Keratinocyte (primary cell): ENCODE data around the gene GADD45G. TPM values are rescaled to one million over a fixed set of nuclear protein-coding genes. Genes with fewer than 3 reads are reported as not detected.

Experiments used
- DNase-seq: peaks from one replicate; pipeline ENCODE4 v3.0.0-alpha.2; 2011; ENCODE audit warnings: low read depth, missing footprints, low spot score
- FAIRE-seq: peaks from 2 replicates; lab custom pipeline; 2011; peaks lifted over from hg19 to GRCh38; lab: Jason Lieb, UNC
- H2AFZ ChIP-seq: 2 replicates; pipeline ENCODE4 v1.6.0; 2012; ENCODE audit warnings: low read length, control low read depth, inconsistent platforms; ENCODE audit not compliant: control insufficient read depth
- H3K27ac ChIP-seq: 2 replicates; pipeline ENCODE4 v1.5.1; 2011; ENCODE audit warnings: low read length; ENCODE audit not compliant: control insufficient read depth, insufficient read depth
- H3K27me3 ChIP-seq: 3 replicates; pipeline ENCODE4 v1.6.0; 2011; ENCODE audit warnings: low read length; ENCODE audit not compliant: control insufficient read depth, insufficient read depth; ENCODE audit errors: extremely low read depth
- H3K36me3 ChIP-seq, 2 experiments: 2 replicates in 1 of 2; 3 replicates in 1 of 2; pipeline ENCODE4 v1.5.1; 2011; ENCODE audit warnings: low read length in 2 of 2, mild to moderate bottlenecking in 1 of 2; ENCODE audit not compliant: control insufficient read depth in 2 of 2, insufficient read depth in 2 of 2; ENCODE audit errors: extremely low read depth in 1 of 2
- H3K4me1 ChIP-seq: 3 replicates; pipeline ENCODE4 v1.5.1; 2011; ENCODE audit warnings: low read length; ENCODE audit not compliant: control insufficient read depth, insufficient read depth; ENCODE audit errors: extremely low read depth
- H3K4me2 ChIP-seq: 3 replicates; pipeline ENCODE4 v1.6.0; 2011; ENCODE audit warnings: low read depth, low read length; ENCODE audit not compliant: control insufficient read depth, insufficient read depth; ENCODE audit errors: extremely low read depth
- H3K4me3 ChIP-seq, 3 experiments: fragments of 200-600 bp in 1 of 3; sonication (generic) in 1 of 3; 2 replicates in 2 of 3; 3 replicates in 1 of 3; pipeline ENCODE4 v1.5.1; 2011 to 2016; ENCODE audit warnings: low read length in 3 of 3, mild to moderate bottlenecking in 3 of 3, control low read depth in 2 of 3, inconsistent platforms in 1 of 3, low read depth in 1 of 3, mixed read lengths in 1 of 3, mixed run types in 1 of 3, moderate library complexity in 1 of 3; ENCODE audit not compliant: control insufficient read depth in 2 of 3, insufficient read depth in 2 of 3; ENCODE audit errors: extremely low read depth in 1 of 3
- H3K79me2 ChIP-seq: 2 replicates; pipeline ENCODE4 v1.6.0; 2012; ENCODE audit warnings: low read length; ENCODE audit not compliant: control insufficient read depth, insufficient read depth
- H3K9ac ChIP-seq: 3 replicates; pipeline ENCODE4 v1.6.0; 2011; ENCODE audit warnings: low read length; ENCODE audit not compliant: control insufficient read depth, insufficient read depth; ENCODE audit errors: extremely low read depth
- H3K9me1 ChIP-seq: 3 replicates; pipeline ENCODE4 v1.6.0; 2011; ENCODE audit warnings: low read length; ENCODE audit not compliant: control insufficient read depth, insufficient read depth; ENCODE audit errors: extremely low read depth
- H3K9me3 ChIP-seq: 2 replicates; pipeline ENCODE4 v1.5.1; 2012; ENCODE audit warnings: low read depth, low read length; ENCODE audit not compliant: control insufficient read depth
- H4K20me1 ChIP-seq: 3 replicates; pipeline ENCODE4 v1.6.0; 2011; ENCODE audit warnings: low read length; ENCODE audit not compliant: control insufficient read depth, insufficient read depth; ENCODE audit errors: extremely low read depth
- EZH2 ChIP-seq: IDR thresholded peaks from one replicate; pipeline ENCODE4 v1.6.1; 2012; ENCODE audit warnings: inconsistent platforms, mild to moderate bottlenecking, low read length, moderate library complexity
- dilution Hi-C: fragments of 300-500 bp; cut with MboI; formaldehyde crosslinking; loops from one replicate; pipeline ENCODE4 v1.7.0; 2020; ENCODE audit warnings: low sequenced_read_pairs; ENCODE audit not compliant: extremely low pct_ligation_motif_present
- polyA plus RNA-seq, 5 experiments: library from polyadenylated mRNA; depleted of rRNA in 3 of 5; stranded (reverse) in 3 of 5; stranded (forward) in 1 of 5; unstranded in 1 of 5; fragments of >200 nt; gene quantifications; 1 replicate in 1 of 5; 2 replicates in 3 of 5; 3 replicates in 1 of 5; pipeline versions ENCODE4 v1.2.1 to v1.2.3, GENCODE V29; 2011 to 2012; ENCODE audit warnings: missing spikeins in 2 of 5, low read depth in 1 of 5, low replicate concordance in 1 of 5
- TF ChIP-seq, protein P1 (sequence below), 3 experiments: IDR thresholded peaks in 1 of 3; conservative IDR thresholded peaks in 1 of 3; optimal IDR thresholded peaks in 1 of 3; 2 replicates in 2 of 3; 3 replicates in 1 of 3; pipeline versions ENCODE3 to v1.5.1; 2011; ENCODE audit warnings: low read length in 3 of 3, mild to moderate bottlenecking in 3 of 3, moderate library complexity in 2 of 3, control low read depth in 1 of 3, inconsistent platforms in 1 of 3; ENCODE audit not compliant: insufficient read depth in 2 of 3; ENCODE audit errors: extremely low read depth in 1 of 3

GADD45G gene
- polyA plus RNA-seq, 1 donor (not counting 4 experiments of a cell fraction or from before 2014, with no cell fraction given), result 0.05 TPM

DNA sequence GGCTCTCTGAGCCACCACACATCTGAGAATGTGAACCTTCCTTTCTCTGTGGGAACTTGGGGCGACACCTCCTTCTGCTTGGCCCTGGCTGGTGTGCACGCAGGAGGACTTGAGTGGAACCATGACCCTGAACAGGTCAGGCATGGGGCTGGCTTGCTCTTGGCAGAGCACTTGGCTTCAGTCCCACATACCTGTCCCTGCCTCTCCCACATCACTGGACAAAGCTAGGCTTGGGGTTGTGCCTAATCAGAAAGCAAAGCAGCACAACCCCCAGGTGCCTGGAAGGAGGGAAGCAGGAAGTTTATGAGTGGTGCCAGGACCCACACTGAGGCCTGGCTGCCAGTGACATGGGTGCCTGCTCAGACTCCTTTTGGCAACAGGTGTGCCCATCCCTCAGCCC lies 13.2 kb downstream of the GADD45G start:
- Histone ChIP-seq H3K9me3 (no peaks in the 10 kb centered on the region), H3K9ac (no peak overlapping the region), H3K4me1 (no peaks in the 10 kb centered on the region), H3K27ac (no peak overlapping the region), H2AFZ (no peak overlapping the region), H3K36me3 (no peaks in the 10 kb centered on the region), H3K27me3 (peaks cover 12% of the 10 kb centered on the region), H3K79me2 (no peaks in the 10 kb centered on the region), H3K9me1 (no peaks in the 10 kb centered on the region), H3K4me3 (no peak overlapping the region), H4K20me1 (no peaks in the 10 kb centered on the region), H3K4me2 (no peak overlapping the region)
- dilution Hi-C loops, result no loop called here
- TF ChIP-seq, protein P1, sequence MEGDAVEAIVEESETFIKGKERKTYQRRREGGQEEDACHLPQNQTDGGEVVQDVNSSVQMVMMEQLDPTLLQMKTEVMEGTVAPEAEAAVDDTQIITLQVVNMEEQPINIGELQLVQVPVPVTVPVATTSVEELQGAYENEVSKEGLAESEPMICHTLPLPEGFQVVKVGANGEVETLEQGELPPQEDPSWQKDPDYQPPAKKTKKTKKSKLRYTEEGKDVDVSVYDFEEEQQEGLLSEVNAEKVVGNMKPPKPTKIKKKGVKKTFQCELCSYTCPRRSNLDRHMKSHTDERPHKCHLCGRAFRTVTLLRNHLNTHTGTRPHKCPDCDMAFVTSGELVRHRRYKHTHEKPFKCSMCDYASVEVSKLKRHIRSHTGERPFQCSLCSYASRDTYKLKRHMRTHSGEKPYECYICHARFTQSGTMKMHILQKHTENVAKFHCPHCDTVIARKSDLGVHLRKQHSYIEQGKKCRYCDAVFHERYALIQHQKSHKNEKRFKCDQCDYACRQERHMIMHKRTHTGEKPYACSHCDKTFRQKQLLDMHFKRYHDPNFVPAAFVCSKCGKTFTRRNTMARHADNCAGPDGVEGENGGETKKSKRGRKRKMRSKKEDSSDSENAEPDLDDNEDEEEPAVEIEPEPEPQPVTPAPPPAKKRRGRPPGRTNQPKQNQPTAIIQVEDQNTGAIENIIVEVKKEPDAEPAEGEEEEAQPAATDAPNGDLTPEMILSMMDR (optimal IDR thresholded peaks at IDR 0.05 in 1 of 3, IDR thresholded peaks at IDR 0.05 in 1 of 3, conservative IDR thresholded peaks at IDR 0.05 in 1 of 3; ENCODE audit: extremely low read depth in 1 of 3, insufficient read depth in 2 of 3, low read length in 3 of 3), result no peak
- TF ChIP-seq EZH2, result no peak
- DNase-seq, result no peak
- FAIRE-seq, result no peak

DNA sequence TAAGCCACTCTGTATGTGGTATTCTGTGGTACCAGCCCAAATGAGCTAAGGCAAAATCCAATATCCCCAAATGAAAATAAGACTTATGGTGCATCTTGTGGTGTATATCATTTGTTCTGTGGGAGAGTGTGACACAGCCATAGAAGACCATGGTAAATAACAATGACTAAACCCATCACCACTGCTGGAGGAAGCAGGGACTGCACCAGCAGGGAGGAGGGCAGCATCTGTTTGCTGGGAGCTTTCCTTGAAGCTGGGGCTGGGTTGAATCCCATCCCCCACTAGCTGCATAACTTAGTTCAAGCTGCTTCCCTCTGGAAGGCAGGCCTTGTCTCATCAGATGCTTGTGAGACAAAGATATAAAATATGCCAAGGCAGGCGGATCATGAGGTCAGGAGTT lies 14.2 kb downstream of the GADD45G start:
- TF ChIP-seq EZH2, result no peak
- TF ChIP-seq, protein P1 (optimal IDR thresholded peaks at IDR 0.05 in 1 of 3, IDR thresholded peaks at IDR 0.05 in 1 of 3, conservative IDR thresholded peaks at IDR 0.05 in 1 of 3; ENCODE audit: extremely low read depth in 1 of 3, insufficient read depth in 2 of 3, low read length in 3 of 3), result no peak
- H3K9ac ChIP-seq, result no peak overlapping the region
- H3K4me2 ChIP-seq, result no peak overlapping the region
- dilution Hi-C loops, result no loop called here
- peaks cover 17% of the 10 kb centered on the region for H3K27me3 ChIP-seq
- H3K9me3 ChIP-seq, result no peaks in the 10 kb centered on the region
- H2AFZ ChIP-seq, result no peak overlapping the region
- no peaks in the 10 kb centered on the region for H3K4me1 ChIP-seq
- no peak for FAIRE-seq
- H3K9me1 ChIP-seq, result no peaks in the 10 kb centered on the region
- DNase-seq, result no peak
- H3K36me3 ChIP-seq, result no peaks in the 10 kb centered on the region
- H3K79me2 ChIP-seq, result no peaks in the 10 kb centered on the region
- no peak overlapping the region for H3K4me3 ChIP-seq
- no peaks in the 10 kb centered on the region for H4K20me1 ChIP-seq
- H3K27ac ChIP-seq, result no peak overlapping the region
